ENCODE measurements around the gene OTOF.

- no peak for TF ChIP-seq POLR2A (IDR thresholded peaks at IDR 0.05)
- no peak for TF ChIP-seq CTCF (IDR thresholded peaks at IDR 0.05)
- TF ChIP-seq POLR2AphosphoS5 (IDR thresholded peaks at IDR 0.05): no peak
Observed at GRCh38 chr2:26463244-26464192, 14.4 kb downstream of the OTOF start.

Data from stomach (tissue), 4 donors.